PFSK-1 (cell line): ENCODE measurements around the gene SIRPB1.

Experiments used
- SIN3A ChIP-seq: IDR thresholded peaks from 2 replicates; pipeline ENCODE4 v1.6.1; 2012; ENCODE audit warnings: mild to moderate bottlenecking, low read length, moderate library complexity, borderline replicate concordance; ENCODE audit not compliant: insufficient read depth
- TAF1 ChIP-seq: IDR thresholded peaks from 2 replicates; pipeline ENCODE4 v1.6.1; 2012; ENCODE audit warnings: low read length, control low read depth, borderline replicate concordance; ENCODE audit not compliant: insufficient read depth

DNA sequence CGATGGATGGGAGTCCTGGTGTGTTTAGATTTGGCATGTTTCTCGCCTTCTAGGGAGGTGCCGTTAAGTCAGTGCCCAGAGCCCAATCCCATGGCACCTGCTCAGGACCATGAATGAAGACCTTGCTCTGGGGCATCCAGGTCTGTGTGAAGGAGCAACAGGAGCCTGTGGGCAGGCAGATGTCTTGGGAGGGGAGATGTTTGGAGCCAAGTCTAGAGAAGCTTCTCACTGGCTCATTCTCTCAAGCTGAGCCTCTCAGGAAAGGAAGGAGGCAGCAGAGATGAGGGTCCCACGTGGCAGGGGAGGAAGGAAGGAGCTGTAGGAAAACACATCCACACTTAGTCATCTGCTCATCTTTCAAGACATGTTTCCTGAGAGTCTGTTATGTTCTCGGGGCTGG lies 9.5 kb upstream of the SIRPB1 start:
- TF ChIP-seq TAF1 (no peak), SIN3A (no peak)
